ENCODE measurements around the gene MYH6.
"Not testable (repeated sequence)": the region's sequence is repeated elsewhere in the genome, so short reads cannot be mapped to it uniquely, and the experiment has no call there.

MYH6 gene

DNA sequence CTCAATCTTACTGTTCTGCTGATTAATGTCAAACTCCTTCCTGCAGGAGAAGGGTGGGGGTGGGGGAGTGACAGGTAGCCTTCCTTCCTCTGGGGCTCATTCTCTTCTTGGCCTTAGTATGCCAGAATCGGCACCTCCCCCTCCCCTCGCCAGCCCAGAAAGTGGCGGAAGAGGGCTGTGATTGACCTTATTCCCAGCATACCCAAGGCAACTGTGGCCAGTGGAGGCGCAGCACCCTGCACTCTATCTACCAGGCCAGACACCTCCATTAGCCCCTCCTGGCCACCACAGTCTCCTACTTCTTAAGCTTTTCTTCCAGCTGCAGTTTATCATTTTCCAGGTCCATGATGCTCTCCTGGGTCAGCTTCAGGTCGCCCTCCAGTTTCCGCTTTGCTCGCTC is 15.5 kb downstream of the MYH6 start:
- no peak for DNase-seq

- not testable (repeated sequence) for DNase-seq
Observed at GRCh38 chr14:23389871-23390270, 18.2 kb downstream of the MYH6 start.

DNA sequence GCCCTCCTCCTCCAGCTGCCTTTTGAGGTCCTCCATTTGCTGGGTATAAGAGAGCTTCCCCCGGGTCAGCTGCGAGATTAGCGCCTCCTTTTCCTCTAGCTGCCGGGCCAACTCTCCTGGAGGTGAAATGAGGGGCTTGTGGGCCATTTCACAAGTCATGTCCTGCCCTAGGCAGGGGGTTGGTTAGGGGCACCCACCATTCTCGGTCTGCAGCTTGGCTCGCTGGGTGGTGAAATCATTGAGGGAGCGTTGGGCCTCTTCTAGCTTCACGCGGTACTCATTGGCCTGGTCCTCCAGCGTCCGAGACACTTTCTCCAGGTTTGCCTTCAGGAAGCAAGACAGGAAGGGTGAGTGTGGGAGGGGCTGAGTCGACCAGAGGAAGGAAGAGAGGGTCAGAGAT is 18.7 kb downstream of the MYH6 start:
- DNase-seq = no peak

- DNase-seq = no peak
Observed at GRCh38 chr14:23388996-23389395, 19.1 kb downstream of the MYH6 start.

DNA sequence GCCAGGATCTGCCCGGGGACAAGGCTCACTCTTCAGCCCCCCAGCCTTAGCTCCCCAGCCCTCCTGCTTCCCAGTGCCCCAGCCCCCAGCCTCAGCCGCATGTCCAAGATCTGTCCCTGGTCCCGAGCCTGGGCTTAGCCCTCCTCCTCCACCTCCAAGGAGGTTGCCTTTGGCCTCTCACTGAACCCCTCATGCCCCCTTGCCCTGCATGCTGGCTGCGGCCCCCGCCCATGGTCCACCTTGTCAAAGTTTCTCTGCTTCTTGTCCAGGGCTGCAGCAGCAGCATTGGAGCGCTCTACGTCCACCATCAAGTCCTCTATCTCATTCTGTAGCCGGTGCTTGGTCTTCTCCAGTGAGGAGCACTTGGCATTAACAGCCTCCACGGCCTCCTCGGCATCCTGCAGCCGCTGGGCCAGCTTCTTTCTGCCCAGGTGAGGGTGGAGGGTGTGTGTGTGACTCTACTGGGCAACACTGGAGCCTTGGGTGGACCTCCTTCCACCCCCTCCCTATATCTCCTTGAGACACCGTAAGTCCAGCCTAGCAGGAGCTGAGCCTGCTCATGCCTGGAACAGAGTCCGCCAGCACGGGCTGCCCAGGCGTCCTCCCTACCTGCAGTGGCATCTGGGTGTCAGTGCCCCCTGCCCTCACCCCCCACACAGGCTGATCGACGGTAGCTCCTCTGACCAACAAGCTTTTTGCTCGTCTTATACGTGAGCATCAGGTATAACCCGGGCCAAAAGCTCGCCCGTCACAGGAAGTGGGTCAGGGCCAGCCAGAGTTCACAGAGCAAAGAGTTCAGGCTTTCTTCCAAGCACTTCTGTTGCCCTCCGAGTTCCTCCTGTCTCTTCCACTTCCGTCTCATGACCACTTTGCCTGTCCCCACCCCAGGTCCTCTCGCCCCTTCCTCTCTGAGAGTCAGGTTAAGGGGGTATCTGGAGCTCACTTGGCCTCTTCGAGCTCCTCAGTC is 19.9 kb downstream of the MYH6 start:
- DNase-seq = no peak

DNA sequence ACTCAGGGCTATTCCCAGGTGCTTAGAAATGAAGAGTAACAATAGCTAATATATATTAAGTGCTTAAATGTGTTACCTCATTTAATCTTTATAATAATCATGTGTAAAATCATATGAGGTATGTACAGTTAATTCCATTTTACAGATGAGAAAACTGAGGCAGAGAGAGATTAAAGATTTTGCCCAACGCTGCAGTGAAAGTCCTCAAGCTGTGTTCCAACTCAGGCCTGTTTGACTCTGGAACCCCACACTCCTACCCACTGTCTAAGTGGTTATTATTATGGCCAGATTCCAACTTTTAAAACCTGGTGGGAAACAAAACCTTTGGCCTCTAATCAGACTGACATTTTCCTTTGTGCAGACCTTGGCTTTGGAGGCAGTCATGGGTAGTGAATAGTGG is 21.1 kb downstream of the MYH6 start:
- no peak for DNase-seq

GRCh38 chr14:23386266-23386657 is 21.8 kb downstream of the MYH6 start:
- not testable (repeated sequence) for DNase-seq

DNA sequence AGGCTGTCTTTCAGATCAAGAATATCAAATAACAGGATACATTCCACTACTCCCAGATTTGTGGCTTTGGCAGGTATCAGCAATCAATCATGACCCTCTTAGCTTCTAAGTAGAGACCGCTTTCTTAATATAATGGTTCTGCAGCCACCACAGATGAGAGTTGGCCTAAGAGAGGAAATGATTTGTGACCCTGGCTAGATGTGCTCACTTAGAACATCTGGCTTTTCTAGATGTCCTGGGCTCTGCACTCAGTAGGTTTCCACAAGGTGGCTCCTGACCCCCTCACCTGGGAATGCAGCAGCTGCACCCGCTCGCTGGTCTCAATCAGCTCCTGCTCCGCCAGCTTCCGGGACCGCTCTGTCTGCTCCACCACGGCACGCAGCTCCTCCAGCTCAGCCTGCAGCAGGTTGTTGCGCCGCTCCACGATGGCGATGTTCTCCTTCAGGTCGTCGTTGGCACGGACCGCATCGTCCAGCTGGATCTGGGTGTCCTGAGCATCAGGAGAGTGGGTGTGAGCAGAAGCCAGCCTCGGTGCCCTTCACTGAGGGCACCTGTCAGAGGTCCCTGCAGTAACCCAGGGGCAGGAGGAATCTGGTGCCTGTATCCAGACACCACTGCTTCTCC is 22.3 kb downstream of the MYH6 start:
- no peak for DNase-seq

DNA sequence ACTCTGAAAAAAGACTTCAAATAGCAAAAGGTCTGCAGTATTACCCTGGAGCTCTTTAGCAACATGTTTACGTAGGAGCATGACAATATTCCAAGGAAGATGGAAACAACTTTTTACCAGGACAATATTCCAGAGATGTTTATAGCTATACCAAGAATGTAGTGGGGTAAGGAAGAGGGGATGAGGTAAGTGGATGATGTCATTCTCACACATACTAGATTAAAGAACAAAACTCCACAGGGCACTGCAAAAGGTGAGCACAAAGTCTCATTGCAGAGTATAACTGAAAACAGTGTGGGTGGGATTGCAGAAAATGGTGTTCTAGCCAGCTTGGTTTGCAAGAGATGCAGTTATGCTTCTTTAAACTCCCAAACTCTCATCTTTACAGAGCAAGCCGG is 22.8 kb downstream of the MYH6 start:
- DNase-seq = no peak

- no peak for DNase-seq
Observed at GRCh38 chr14:23384364-23385080, 23.6 kb downstream of the MYH6 start.

DNA sequence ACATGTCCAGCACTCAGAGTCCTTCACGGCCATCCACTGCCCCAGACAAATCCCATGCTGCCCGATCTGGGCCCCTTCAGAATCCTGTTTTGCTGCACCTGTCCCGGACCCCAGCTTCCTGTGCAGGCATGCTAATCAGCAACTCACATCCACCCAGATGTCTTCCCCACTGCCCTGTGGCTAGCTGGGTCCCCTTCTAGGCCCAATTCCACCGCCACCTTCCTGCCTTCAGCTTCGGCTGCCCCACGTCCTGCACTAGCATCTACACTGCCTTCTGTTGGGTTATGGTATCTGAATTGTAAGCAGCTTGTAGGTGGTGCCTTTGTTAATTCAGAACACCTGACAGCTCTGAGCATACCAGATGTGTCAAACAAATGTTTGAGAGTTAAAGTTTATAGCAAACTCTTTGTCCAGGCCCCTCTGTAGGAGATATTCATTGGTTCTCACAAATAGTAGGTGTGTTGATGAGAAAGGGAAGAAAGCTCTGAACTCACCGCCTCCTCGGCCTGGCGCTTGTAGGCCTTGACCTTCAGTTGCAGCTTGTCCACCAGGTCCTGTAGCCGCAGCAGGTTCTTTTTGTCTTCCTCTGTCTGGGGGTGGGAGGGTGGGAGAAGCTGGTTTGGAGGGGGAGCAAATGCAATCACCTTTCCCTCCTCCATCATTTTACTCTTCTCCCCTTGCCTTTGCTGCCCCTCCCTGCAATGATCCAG is 25.2 kb downstream of the MYH6 start:
- no peak for DNase-seq

- no peak for DNase-seq
Observed at GRCh38 chr14:23382276-23382675, 25.8 kb downstream of the MYH6 start.

GRCh38 chr14:23381871-23382270 is 26.2 kb downstream of the MYH6 start:
- DNase-seq = no peak

DNA sequence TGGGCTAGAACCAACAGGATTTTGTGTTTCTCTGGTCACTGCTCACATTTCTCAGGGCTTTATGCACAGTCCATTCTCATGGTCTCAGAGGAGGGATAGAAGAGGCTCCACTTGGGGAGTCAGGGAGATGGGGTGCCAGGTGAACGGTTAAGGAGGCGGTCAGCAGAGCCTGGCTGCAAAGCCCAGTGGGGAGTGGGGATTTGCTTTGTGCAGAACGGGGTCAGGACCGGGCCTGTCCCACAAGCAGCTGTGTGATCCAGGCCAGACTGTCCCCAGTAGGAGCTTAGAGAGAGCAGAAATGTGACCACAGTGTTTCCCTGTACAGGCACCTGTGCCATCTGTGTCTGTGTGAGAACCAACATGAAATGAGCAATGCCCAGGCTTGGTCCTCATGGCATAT is 27.1 kb downstream of the MYH6 start:
- peak in 1 of 14 donors; percentile 28 for DNase-seq

DNA sequence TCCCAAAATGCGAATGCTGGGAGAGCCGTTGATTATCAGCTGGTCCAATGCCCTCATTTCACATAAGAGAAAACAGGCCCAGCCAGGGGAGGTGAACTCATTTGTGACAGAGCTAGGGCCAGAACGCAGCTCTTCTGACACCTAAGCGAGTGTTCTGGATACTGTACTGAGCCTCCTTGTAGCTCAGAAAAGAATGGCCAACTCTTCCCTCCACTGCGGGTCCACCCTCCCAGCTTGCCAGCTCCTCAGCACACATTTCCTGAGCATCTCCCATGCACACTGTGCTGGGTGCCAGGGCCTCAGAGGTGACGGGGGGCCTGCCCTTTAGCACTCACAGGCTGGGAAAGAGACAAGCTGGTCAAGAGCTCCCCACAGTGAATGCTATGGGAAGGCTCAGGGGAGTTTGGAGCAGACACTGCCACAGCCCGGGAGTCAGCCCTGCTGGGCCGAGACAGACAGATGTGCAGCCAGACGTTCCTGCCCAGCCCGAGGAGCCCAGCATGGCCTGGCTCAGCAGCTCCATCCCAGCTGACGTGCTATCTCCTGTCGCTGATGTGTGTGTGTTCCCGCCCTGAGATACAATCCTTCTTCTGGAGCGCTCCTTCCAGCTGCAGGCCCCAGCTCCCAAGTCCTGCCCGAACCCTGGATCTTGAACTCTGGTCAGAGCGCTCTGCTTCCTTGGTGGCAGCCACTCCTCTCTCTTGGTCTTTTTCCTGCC is 27.7 kb downstream of the MYH6 start:
- peak in 4 of 14 donors; percentile 37 to 51 (median 42) for DNase-seq

- DNase-seq = peak in 8 of 14 donors; percentile 7 to 50 (median 32)
Observed at GRCh38 chr14:23379366-23380196, 28.5 kb downstream of the MYH6 start.

DNA sequence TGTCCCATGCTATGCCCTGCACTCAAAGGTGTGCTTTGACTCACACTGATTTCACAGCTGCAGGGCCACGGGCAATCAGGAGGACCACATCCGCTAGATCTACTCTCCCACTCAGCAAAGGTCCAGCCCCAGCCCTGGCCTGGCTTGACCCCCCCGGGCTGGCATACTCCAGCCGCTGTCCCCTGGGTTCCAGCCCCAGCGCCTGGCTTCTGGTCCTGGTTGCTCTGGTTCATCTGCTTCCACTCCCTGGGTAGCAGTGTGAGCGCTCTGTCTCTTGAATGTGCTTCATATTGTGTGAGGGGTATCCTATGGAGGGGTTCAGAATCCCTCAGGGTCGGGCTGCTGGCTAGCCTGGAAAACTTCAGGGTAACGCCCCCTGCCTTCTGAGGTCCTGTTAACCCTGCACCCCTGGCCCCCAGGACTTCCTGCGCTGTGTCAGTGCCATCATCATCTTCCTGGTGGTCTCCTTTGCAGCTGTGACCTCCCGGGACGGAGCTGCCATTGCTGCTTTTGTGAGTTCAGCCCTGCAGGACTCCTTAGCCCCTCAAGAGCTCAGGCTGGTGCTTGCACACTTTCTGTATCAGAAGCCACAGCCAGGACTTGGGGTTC is 29.4 kb downstream of the MYH6 start:
- DNase-seq = no peak

DNA sequence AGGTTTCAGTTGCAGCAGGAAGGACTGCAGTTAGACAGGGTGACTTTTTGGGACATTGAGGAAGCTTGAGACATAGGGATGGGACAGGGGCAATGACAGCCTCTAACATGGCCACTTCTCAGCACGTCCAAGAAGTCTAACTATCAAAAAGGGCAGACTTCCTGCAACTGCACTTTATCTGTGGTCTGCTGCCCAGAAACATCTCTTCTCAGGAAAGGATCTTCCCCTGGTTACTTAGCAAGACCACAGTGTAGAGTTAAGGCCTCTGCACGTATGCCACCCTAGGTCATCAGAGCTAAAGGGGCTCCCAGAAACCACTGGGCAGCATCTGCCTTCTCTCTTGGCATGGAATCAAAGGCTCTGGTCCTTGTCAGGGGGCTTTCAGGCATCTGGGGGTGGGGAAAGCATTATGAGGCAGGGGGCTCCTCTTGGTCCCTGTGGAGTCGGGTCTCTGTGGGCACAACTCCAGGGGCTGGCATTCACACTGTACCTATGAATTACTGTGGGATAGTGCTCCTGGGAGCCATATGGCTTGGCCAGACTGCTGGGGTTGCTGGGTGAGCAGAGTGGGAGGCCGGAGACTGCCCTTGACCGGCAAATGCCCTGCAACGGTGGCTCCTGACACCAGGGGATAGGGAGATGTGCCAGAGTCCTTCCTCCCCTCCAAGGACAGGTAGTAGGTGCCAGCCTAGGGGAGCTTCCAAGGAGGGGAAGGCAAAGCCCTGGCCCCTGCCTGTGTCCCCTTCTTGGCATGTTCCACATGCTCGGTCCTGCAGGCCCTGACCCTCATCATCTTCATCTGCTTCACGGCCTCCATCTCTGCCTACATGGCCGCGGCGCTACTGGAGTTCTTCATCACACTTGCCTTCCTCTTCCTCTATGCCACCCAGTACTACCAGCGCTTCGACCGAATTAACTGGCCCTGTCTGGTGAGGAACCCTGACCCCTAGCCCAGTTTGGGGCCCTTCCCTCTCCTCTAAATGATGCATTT is 30.2 kb downstream of the MYH6 start:
- DNase-seq = peak in 3 of 14 donors; percentile 32 to 63 (median 40)

DNA sequence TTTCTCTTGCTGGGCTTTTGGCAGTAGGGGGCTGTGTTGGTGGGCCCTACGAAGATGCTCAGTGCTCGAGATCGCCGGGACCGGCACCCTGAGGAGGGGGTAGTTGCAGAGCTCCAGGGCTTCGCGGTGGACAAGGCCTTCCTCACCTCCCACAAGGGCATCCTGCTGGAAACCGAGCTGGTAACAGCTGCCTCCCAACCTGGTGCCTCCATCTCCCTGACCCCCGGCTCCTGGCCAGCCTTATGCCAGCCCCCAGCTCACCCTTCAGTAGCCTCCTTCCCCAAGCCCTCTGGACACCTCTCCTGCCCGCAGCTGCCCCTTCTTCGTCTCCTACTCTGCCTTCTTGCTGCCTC is 30.9 kb downstream of the MYH6 start:
- peak in 1 of 14 donors; percentile 85 for DNase-seq

Data from C1 segment of cervical spinal cord (tissue), 14 donors.